Measurements from ENCODE around the gene NRCAM. TPM values are rescaled to one million over a fixed set of nuclear protein-coding genes. Genes with fewer than 3 reads are reported as not detected.

The NRCAM gene
- total RNA-seq, 1 donor from 2014 or later = 9.3 TPM

DNA sequence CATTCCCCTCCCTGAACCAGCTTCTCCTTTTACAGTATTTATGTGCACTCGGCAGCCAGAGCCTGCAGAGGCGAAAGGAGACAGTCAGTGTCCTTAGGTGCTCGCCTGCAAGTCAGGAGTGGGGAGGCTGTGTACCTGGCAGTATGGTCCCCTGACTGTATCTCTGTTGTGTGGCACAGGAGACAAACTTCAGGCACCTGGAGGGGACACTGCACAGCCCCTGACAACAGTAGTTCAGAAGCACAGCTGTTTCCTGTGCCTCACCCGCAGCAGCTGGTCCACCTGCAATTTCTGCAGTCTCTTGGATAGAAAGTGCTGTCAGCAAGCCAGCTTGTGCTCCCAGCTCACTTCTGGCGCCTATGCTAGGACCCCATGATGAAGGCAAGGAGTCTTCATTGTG, 252.7 kb downstream of the NRCAM start:
- Histone ChIP-seq H3K9ac (ENCODE audit: low read length) (no peak overlapping the region), H3K27ac (ENCODE audit: low read depth, low read length) (no peak overlapping the region), H3K36me3 (ENCODE audit: insufficient read depth, low read length) (no peaks in the 10 kb centered on the region), H2AFZ (ENCODE audit: low read depth, low read length) (no peak overlapping the region), H4K20me1 (ENCODE audit: insufficient read depth, low read length) (no peaks in the 10 kb centered on the region), H3K4me2 (ENCODE audit: low read length) (no peak overlapping the region), H3K4me3 (ENCODE audit: insufficient read depth, low read depth, low read length) (no peak overlapping the region), H3K79me2 (ENCODE audit: insufficient read depth, low read length) (no peaks in the 10 kb centered on the region), H3K9me3 (ENCODE audit: insufficient read depth, low read depth, low read length) (no peaks in the 10 kb centered on the region), H3K4me1 (ENCODE audit: insufficient read depth, low read length) (no peaks in the 10 kb centered on the region), H3K27me3 (ENCODE audit: insufficient read depth, low read length) (no peaks in the 10 kb centered on the region)
- TF ChIP-seq, protein P1, sequence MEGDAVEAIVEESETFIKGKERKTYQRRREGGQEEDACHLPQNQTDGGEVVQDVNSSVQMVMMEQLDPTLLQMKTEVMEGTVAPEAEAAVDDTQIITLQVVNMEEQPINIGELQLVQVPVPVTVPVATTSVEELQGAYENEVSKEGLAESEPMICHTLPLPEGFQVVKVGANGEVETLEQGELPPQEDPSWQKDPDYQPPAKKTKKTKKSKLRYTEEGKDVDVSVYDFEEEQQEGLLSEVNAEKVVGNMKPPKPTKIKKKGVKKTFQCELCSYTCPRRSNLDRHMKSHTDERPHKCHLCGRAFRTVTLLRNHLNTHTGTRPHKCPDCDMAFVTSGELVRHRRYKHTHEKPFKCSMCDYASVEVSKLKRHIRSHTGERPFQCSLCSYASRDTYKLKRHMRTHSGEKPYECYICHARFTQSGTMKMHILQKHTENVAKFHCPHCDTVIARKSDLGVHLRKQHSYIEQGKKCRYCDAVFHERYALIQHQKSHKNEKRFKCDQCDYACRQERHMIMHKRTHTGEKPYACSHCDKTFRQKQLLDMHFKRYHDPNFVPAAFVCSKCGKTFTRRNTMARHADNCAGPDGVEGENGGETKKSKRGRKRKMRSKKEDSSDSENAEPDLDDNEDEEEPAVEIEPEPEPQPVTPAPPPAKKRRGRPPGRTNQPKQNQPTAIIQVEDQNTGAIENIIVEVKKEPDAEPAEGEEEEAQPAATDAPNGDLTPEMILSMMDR (IDR thresholded peaks at IDR 0.05; ENCODE audit: insufficient read depth, low read depth, low read length) = no peak
- peaks cover 3% of the 10 kb centered on the region for H3K27me3 Mint-ChIP-seq (ENCODE audit: low read depth, unreplicated experiment)
- DNase-seq (ENCODE audit: low read depth) = no peak
- no peaks in the 10 kb centered on the region for H3K36me3 Mint-ChIP-seq (ENCODE audit: low read depth, unreplicated experiment)
- FAIRE-seq = no peak
- H3K27ac Mint-ChIP-seq (ENCODE audit: unreplicated experiment) = no peak overlapping the region
- H3K4me3 Mint-ChIP-seq (ENCODE audit: unreplicated experiment) = no peak overlapping the region
- no peaks in the 10 kb centered on the region for H3K9me3 Mint-ChIP-seq (ENCODE audit: unreplicated experiment)
- no peaks in the 10 kb centered on the region for H3K4me1 Mint-ChIP-seq (ENCODE audit: low read depth, unreplicated experiment)

DNA sequence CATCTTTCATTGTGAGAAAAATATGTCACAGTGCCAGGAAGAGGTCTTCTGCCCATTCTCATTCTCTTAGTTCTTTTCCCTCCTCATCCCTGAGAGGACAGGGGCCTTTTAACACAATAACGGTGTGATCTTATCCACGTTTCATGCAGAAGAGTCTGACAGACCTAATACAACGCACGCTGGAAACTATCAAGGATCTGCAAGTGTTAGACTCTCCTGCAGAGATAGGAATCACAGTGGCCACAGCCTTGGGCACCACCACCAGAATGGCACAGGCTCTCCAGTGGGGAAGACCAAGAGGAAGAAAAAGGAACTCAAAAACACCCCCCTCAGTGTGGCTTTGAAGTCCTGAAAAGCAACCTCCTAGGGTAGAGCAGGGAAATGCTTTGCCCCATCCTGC, 253.5 kb downstream of the NRCAM start:
- Histone ChIP-seq H3K4me3 (ENCODE audit: insufficient read depth, low read depth, low read length) (no peak overlapping the region), H3K9me3 (ENCODE audit: insufficient read depth, low read depth, low read length) (no peaks in the 10 kb centered on the region), H4K20me1 (ENCODE audit: insufficient read depth, low read length) (no peaks in the 10 kb centered on the region), H3K4me1 (ENCODE audit: insufficient read depth, low read length) (no peaks in the 10 kb centered on the region), H3K36me3 (ENCODE audit: insufficient read depth, low read length) (no peaks in the 10 kb centered on the region), H3K4me2 (ENCODE audit: low read length) (no peak overlapping the region), H3K9ac (ENCODE audit: low read length) (no peak overlapping the region), H3K27ac (ENCODE audit: low read depth, low read length) (no peak overlapping the region), H3K27me3 (ENCODE audit: insufficient read depth, low read length) (no peaks in the 10 kb centered on the region), H3K79me2 (ENCODE audit: insufficient read depth, low read length) (no peaks in the 10 kb centered on the region), H2AFZ (ENCODE audit: low read depth, low read length) (no peak overlapping the region)
- DNase-seq (ENCODE audit: low read depth) (no peak), FAIRE-seq (no peak)
- peaks cover 3% of the 10 kb centered on the region for H3K27me3 Mint-ChIP-seq (ENCODE audit: low read depth, unreplicated experiment)
- H3K4me1 Mint-ChIP-seq (ENCODE audit: low read depth, unreplicated experiment) = no peaks in the 10 kb centered on the region
- no peaks in the 10 kb centered on the region for H3K9me3 Mint-ChIP-seq (ENCODE audit: unreplicated experiment)
- no peak overlapping the region for H3K27ac Mint-ChIP-seq (ENCODE audit: unreplicated experiment)
- no peaks in the 10 kb centered on the region for H3K36me3 Mint-ChIP-seq (ENCODE audit: low read depth, unreplicated experiment)
- TF ChIP-seq, protein P1 (IDR thresholded peaks at IDR 0.05; ENCODE audit: insufficient read depth, low read depth, low read length) = no peak
- no peak for TF ChIP-seq EZH2 (IDR thresholded peaks at IDR 0.05; ENCODE audit: insufficient read depth, low read length)
- no peak overlapping the region for H3K4me3 Mint-ChIP-seq (ENCODE audit: unreplicated experiment)

DNA sequence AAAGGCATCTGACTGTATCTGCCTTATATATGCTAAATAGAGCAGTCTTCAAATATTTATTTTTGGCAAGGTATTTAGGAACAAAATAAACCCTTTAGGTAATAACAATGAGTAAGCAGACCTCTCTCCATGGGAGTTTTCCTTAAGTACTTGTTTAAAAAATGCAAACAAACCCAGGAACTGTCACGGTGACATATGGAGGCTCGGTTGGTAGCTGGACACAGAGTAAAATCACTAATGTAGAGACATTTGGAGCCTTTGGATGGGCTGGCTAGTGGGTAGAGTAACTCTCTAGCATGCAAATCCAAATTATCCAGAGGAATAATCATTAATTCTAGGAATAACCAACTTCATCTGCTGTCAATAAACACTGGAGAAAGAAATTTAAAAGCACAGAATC, 254.5 kb downstream of the NRCAM start:
- no peaks in the 10 kb centered on the region for H3K4me1 Mint-ChIP-seq (ENCODE audit: low read depth, unreplicated experiment)
- DNase-seq (ENCODE audit: low read depth) (no peak), FAIRE-seq (no peak)
- no peak overlapping the region for H3K9ac ChIP-seq (ENCODE audit: low read length)
- H3K4me2 ChIP-seq (ENCODE audit: low read length) = no peak overlapping the region
- no peak overlapping the region for H3K27ac ChIP-seq (ENCODE audit: low read depth, low read length)
- no peaks in the 10 kb centered on the region for H3K9me3 ChIP-seq (ENCODE audit: insufficient read depth, low read depth, low read length)
- H2AFZ ChIP-seq (ENCODE audit: low read depth, low read length) = no peak overlapping the region
- H3K4me3 ChIP-seq (ENCODE audit: insufficient read depth, low read depth, low read length) = no peak overlapping the region
- no peak overlapping the region for H3K4me3 Mint-ChIP-seq (ENCODE audit: unreplicated experiment)
- TF ChIP-seq, protein P1 (IDR thresholded peaks at IDR 0.05; ENCODE audit: insufficient read depth, low read depth, low read length) = no peak
- TF ChIP-seq EZH2 (IDR thresholded peaks at IDR 0.05; ENCODE audit: insufficient read depth, low read length) = no peak
- H4K20me1 ChIP-seq (ENCODE audit: insufficient read depth, low read length) = no peaks in the 10 kb centered on the region
- no peaks in the 10 kb centered on the region for H3K36me3 Mint-ChIP-seq (ENCODE audit: low read depth, unreplicated experiment)
- H3K79me2 ChIP-seq (ENCODE audit: insufficient read depth, low read length) = no peaks in the 10 kb centered on the region
- H3K4me1 ChIP-seq (ENCODE audit: insufficient read depth, low read length) = no peaks in the 10 kb centered on the region
- no peaks in the 10 kb centered on the region for H3K9me3 Mint-ChIP-seq (ENCODE audit: unreplicated experiment)
- H3K27me3 ChIP-seq (ENCODE audit: insufficient read depth, low read length) = no peaks in the 10 kb centered on the region
- H3K36me3 ChIP-seq (ENCODE audit: insufficient read depth, low read length) = no peaks in the 10 kb centered on the region
- peaks cover 3% of the 10 kb centered on the region for H3K27me3 Mint-ChIP-seq (ENCODE audit: low read depth, unreplicated experiment)
- no peak overlapping the region for H3K27ac Mint-ChIP-seq (ENCODE audit: unreplicated experiment)
